ENCODE measurements around the gene ZNF473. TPM values are rescaled to one million over a fixed set of nuclear protein-coding genes. Genes with fewer than 3 reads are reported as not detected.

ZNF473 gene
- total and polyA plus RNA-seq, 2 of the 13 experiments (the other 11 are each of a cell fraction or from before 2014, with no cell fraction given) = 5.8 to 11.9 TPM

- TF ChIP-seq FOXO1 (CRISPR knock-in tag; IDR thresholded peaks at IDR 0.05) (peak; percentile 98), HNF4G (IDR thresholded peaks at IDR 0.05; ENCODE audit: borderline replicate concordance, low read depth, low read length) (no peak), HNF4G (CRISPR knock-in tag; IDR thresholded peaks at IDR 0.05; ENCODE audit: borderline replicate concordance, low read depth) (peak; percentile 94), PBX3 (CRISPR knock-in tag; IDR thresholded peaks at IDR 0.05; ENCODE audit: borderline replicate concordance) (peak; percentile 99), ZNF143 (CRISPR knock-in tag; IDR thresholded peaks at IDR 0.05) (peak; percentile 79), SUZ12 (IDR thresholded peaks at IDR 0.05; ENCODE audit: low read depth, low read length) (no peak), SKIL (CRISPR knock-in tag; IDR thresholded peaks at IDR 0.05; ENCODE audit: borderline replicate concordance) (peak; percentile 96), IRX3 (CRISPR knock-in tag; IDR thresholded peaks at IDR 0.05; ENCODE audit: borderline replicate concordance, low read depth) (peak; percentile 100), FOXC1 (CRISPR knock-in tag; IDR thresholded peaks at IDR 0.05; ENCODE audit: borderline replicate concordance) (peak; percentile 100), MXI1 (IDR thresholded peaks at IDR 0.05; ENCODE audit: borderline replicate concordance, low read depth, low read length) (peak; percentile 98), ZMYM4 (CRISPR knock-in tag; IDR thresholded peaks at IDR 0.05) (peak; percentile 99), ZNF383 (CRISPR knock-in tag; IDR thresholded peaks at IDR 0.05; ENCODE audit: borderline replicate concordance) (peak; percentile 96), ZBTB21 (CRISPR knock-in tag; IDR thresholded peaks at IDR 0.05) (peak; percentile 92), BORCS8-MEF2B (CRISPR knock-in tag; IDR thresholded peaks at IDR 0.05) (peak; percentile 100), ZNF879 (CRISPR knock-in tag; IDR thresholded peaks at IDR 0.05) (peak; percentile 100), GTF2F1 (IDR thresholded peaks at IDR 0.05; ENCODE audit: low read length) (no peak), ZNF101 (CRISPR knock-in tag; IDR thresholded peaks at IDR 0.05; ENCODE audit: borderline replicate concordance, low read depth) (peak; percentile 100), ZHX1 (CRISPR knock-in tag; IDR thresholded peaks at IDR 0.05; ENCODE audit: low read depth) (peak; percentile 100), ZNF597 (CRISPR knock-in tag; IDR thresholded peaks at IDR 0.05) (no peak), MAF1 (CRISPR knock-in tag; IDR thresholded peaks at IDR 0.05; ENCODE audit: borderline replicate concordance) (peak; percentile 100), ATF7 (IDR thresholded peaks at IDR 0.05) (no peak), ATF7 (CRISPR knock-in tag; IDR thresholded peaks at IDR 0.05) (peak; percentile 93), GPBP1L1 (CRISPR knock-in tag; IDR thresholded peaks at IDR 0.05) (no peak)
These were observed 38.6 kb upstream of the ZNF473 start (continued) for GRCh38 chr19:49987159-49987698.
